ENCODE measurements around the gene PRKAG2.

- TF ChIP-seq, protein P1, sequence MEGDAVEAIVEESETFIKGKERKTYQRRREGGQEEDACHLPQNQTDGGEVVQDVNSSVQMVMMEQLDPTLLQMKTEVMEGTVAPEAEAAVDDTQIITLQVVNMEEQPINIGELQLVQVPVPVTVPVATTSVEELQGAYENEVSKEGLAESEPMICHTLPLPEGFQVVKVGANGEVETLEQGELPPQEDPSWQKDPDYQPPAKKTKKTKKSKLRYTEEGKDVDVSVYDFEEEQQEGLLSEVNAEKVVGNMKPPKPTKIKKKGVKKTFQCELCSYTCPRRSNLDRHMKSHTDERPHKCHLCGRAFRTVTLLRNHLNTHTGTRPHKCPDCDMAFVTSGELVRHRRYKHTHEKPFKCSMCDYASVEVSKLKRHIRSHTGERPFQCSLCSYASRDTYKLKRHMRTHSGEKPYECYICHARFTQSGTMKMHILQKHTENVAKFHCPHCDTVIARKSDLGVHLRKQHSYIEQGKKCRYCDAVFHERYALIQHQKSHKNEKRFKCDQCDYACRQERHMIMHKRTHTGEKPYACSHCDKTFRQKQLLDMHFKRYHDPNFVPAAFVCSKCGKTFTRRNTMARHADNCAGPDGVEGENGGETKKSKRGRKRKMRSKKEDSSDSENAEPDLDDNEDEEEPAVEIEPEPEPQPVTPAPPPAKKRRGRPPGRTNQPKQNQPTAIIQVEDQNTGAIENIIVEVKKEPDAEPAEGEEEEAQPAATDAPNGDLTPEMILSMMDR (conservative IDR thresholded peaks at IDR 0.05 in 1 of 2, IDR thresholded peaks at IDR 0.05 in 1 of 2; ENCODE audit: extremely low read depth in 1 of 2, insufficient read depth in 1 of 2, low read depth in 1 of 2, low read length in 2 of 2) = no peak
- no peak for TF ChIP-seq EZH2 (IDR thresholded peaks at IDR 0.05; ENCODE audit: borderline replicate concordance, low read length)
Observed at GRCh38 chr7:151860771-151861170, 16.1 kb downstream of the PRKAG2 start.

All from mammary epithelial cell (primary cell).